Activated gamma-delta T cell treated with anti-CD3 and anti-CD28 coated beads, Interleukin-2, amount 50 U/mL, for 16 hours (primary cell): ENCODE results near the gene PRKN.

Source experiments
- DNase-seq: peaks from one replicate; pipeline ENCODE4 v3.0.0-alpha.2; 2020; ENCODE audit warnings: low read depth

Gene PRKN

DNA sequence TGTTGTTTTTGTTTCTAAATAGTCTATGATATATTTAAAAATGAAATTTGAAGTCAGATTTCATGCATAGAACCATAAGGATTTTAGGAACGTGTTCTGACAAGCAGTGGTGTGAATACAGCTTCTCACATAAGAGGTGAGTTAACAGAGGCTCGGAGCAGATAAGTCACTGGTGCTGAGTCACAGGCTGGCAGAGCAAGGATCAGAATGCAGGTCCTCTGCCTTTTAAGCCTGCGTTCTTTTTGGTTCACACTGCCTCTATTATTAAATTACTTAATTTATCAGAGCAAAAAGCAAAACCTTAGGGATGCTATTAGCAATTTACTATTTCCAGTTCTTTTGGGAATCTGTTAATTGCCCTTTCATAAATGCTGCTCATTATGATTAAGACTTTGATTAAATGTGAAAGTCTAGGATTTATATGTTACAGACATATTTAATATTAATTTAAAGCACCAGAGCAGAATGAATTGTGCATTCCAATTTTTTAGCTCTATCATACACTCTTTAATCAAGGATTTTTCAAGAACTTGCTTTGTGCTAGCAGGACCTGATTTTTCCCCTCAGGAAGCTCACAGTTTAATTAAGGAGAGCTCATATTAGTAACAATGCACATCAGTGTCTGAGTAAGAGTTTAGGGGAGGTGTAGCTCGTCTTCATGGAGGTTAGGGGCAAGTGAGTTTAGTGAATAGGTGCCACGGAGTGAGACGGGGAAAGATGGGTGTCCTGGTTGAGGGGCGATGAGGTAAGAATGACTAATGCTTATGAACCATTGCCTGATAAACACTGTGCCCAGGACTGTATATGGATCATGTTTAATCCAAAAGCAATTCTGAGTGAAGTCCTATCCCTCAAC is 1241.0 kb downstream of the PRKN start:
- no peak for DNase-seq

DNA sequence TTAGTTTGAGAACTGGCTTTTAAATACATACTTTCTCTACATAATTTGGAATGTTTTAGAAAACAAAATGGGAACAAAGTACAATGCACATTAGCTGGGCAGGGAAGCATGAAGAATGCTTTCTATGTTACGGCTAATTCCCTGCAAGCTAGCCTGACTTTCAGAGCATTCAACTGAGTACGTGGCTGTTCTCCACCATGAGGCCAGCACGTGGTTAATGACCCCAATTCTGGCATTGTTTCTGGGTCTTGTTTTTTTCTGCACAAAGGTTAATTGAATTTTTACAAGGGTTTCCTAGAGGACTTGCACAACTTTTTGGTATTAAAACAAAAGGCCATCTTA is 1245.1 kb downstream of the PRKN start:
- no peak for DNase-seq

DNA sequence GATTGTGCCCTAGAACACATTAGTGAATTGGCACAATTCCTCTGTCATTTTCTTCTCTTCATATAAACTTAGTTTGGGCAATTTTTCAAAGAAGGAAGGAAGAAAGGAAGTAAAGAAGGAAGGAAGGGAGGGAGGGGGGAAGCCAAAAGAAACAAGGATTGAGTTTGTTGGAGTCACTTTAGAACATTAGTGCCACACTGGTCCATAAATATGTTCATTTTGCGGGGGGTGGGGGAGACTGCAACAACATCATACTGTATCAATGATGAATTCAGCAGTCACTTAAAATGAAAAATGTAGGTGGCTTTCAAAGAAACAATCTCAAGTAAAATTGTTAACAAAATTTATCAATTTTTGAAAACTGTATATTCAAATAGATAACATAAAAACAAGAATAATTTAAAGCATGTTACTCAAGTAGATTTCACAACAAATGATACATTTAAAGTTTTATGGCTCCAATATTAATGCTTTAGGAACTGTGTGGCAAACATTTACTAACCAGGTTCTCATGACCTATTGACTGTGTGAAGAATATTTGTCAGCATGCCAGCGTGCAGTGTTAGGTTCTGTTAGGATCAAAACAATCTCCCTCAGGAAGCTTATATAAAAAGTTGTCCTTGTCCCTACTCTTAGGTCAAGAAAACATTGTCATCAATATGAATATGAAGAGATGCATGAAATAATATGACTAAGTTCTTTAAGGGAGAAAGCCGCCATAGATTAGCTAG is 1245.6 kb downstream of the PRKN start:
- DNase-seq = no peak

DNA sequence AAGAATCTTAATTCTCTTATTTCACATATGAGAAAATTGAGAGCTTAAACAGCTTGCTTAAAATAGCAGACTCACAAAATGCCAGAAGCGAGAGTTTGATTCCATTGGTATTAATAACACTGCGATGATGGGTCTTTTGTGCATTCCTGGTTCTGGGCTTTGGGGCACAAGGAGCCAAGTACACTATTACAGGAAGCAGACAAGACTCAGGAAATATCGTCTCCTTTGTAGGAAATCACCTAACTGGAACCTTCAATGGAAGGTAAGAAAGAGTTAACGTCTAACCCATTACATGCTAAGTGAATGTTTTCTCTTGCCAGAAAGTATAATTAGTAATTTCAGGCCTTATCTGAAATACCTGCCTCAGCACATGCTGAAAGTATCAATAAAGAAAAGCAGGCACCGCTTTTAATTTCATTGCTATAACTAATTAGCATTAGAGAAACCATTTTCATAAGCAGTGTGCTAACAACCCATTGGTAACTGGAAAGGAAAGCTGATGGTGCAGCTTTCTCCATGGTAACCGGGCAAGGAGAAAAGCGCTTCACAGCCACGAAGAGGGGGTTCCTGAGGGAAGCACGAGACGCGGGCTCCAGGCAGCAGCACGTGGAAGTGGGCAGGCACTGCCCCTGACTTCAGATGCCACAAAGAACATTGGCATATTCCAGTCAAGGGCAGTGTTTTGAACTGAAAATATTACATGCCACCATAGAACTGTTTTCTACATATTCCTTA is 1247.0 kb downstream of the PRKN start:
- DNase-seq = no peak

DNA sequence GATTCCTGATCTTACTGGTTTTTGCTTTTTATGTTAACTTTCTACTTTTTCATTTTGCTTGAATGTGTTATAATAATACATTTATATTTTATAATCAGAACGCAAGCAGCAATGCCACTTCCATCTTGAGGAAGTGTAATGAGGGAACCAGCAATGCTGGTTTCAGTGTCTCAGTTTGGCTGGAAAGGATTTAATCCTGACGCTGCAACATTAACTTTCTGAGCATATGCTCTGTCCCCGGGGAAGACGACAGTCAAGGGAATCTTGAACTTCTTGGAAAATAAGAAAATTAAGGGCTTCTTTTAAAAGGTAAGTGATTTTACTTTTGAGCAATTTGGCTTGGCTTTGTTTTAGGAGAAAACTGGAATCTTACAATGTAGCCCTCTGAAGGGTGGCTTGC is 1248.2 kb downstream of the PRKN start:
- DNase-seq = no peak

DNA sequence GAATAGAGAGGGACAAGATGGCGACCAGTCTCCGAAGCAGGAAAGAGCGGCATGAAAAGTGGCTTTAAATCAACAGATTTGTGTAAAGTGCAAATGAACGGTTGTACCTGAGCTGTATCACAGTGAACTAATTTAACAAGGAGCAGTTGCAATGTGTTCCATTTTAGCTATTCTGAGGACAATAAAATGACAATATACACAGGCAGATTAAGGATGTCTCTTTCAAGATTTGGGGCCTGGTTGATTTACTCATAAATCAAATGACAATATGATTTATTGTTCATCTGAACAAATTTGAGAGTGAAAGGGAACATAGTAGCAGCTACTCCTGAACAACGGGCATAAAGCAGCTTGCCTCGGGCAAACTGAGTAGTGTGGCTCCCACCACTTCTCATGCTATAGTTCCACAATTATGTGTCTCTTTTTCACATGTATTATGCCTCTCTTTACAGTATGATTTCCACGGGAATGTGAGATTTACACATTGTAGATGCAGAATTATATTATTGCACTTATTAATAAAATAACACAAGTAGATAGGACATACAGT is 1249.6 kb downstream of the PRKN start:
- no peak for DNase-seq

DNA sequence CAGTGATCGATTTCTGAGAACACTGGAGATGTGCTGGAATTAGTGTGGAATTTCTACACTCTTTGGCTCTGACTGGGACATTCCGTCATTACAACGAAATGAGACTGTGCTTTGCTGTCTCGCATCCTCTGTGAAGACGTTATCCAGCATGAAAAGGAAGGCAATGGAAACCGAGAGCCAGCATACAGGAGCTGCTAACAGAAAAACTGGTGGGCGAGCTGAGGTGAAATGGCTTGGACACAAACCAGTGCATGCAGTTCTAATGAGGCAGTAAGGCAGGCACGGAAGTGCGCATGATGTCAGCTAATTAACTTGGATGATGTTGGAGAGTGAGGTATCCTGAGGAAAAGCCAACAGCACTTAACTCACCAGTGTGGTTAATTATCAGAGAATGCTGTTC is 1250.9 kb downstream of the PRKN start:
- DNase-seq = no peak

DNA sequence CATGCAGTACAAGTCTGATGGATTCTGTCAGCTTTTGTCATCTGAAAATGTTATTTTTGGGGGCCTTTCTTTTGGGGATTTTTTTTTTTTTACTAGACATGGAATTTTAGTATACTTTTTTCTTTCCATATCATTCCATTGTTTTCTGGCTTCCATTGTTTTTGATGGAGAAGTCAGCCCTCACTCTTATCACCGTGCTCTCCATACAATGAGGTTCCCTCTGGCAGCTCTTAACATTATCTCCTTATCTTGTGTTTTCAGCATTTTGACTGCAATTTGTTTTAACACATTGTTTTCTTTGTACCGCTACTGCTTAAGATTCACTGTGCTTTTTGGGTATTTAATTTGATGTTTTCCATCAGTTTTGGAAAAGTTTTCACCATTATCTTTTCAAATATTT is 1262.2 kb downstream of the PRKN start:
- DNase-seq = no peak

DNA sequence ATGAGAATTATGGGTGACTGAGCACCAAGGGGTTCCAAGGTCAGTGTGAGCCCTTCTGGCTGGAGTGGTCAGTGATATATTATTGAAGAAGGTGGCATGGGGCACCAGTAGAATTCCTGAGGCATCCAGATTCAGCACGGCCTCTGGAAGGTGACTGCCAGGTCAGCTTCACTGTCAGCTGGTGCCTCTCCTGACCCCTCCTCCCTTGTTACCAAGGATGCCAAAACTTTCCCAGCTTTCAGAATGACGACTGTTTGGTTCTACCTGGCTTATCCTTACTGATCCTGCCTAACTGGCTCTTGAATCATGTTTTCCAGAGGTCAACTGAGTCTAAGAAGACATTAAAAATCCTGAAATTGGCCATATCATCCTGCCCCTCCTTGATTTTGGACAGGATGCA is 1264.5 kb downstream of the PRKN start:
- no peak for DNase-seq

DNA sequence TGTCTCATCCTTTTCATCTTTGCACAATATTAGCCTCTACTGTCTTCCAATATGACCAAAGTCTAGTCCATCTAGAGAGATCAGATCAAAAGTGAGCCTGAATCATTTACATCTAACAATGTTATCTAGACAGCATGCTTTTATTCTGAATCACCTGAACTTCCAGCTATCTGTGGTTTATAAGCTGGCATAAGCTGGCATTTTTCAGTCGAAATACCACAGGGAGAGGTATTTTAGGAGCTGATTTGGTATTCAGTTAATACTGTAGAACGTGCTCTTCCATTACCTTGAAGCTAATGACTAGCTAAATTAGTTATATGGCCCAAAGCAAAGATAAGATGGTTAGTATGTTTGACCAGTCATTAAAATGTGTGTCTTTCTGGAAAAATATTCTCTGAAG is 1265.4 kb downstream of the PRKN start:
- DNase-seq = no peak

DNA sequence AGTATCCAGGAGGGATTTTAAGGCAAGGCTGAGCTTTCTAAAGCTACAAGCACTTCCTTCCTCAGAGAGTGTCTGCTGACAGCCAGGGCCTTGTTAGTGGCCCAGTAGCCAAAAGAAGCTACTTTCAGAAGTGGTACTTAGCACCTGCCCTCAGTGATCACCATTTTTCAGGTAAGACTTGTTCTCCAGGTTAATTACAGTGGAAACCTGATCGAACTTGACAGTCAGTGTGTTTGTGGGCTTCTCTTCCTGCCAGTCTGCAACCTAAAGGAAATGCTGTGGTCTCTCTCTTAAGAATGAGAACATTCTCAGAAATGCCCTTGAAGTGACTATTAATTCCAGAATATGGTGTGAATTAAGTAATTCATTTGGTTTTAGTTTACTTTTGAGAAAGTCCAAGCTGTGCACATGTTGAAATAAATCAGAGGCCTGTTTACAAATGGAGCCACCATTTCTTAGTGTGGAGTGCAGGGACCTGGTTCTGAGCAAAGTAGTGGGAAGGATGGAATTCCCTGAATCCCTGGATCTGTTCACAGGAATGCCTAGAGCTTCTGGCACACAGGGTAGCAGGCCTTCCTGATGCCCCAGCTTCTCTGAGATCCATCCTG is 1268.5 kb downstream of the PRKN start:
- no peak for DNase-seq

DNA sequence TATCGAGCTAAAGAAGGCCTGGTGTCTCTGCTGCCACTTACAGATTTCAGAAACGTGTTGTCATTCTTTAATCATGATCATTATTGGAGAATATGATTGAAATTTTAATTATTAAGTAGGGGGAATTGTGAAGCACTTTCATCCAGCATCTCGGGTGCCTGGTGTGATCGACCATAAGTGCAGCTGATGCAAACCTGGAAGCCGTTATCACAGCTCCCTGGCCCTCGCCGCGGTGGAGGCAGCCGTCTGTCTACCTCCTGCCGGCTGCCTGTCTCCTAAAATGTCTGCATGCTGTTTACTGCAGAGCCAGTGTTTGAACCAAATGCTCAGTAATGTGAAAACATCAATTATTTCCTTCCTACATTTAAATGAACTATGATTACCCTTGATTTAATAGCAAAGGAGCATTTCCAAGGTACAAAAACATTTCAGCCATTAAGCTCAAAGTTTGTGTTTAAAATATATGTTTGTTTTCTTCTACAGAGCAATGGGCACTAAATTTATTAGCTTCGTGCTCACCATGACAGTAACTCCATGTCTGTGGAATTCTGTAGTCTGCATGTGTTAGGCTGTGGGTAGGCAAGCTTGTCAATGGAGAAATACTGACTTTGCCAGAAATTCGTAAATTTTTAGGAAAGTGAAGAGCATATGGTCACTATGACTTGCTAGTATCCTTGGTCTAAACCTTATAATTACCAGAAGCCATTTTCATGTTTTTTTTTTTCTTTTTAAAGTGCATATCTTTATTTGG is 1269.2 kb downstream of the PRKN start:
- DNase-seq = no peak

DNA sequence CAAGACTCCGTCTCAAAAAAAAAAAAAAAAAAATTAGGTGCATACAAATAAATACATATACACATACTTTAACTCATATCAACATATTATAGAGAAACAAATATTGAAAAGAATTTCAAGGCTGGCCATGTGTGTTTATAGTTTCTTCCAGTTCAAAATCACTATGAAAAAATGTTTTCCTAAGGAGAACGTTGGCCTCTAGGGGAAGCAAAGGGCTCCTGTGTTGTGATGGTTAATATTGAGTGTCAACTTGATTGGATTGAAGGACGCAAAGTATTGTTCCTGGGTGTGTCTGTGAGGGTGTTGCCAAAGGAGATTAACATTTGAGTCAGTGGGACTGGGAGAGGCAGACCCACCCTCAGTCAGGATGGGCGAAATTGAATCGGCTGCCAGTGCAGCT is 1271.7 kb downstream of the PRKN start:
- no peak for DNase-seq

DNA sequence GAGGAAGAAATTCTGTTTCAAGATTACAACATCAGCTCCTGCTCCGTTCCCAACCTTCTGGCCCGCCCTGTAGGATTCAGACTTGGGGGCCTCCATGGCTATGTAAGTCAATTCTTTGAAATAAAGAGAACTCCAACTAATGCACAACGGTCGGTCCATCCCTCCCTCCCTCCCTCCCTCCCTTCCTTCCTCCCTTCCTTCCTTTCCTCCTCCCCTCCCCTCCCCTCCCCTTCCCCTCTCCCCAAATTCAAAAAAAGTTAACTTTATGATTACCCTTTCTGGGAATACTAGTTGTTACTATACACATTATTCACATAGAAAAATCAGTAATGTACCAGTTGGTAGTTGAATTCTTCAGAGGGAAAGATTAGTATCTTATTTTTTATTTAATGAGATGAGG is 1274.0 kb downstream of the PRKN start:
- no peak for DNase-seq

DNA sequence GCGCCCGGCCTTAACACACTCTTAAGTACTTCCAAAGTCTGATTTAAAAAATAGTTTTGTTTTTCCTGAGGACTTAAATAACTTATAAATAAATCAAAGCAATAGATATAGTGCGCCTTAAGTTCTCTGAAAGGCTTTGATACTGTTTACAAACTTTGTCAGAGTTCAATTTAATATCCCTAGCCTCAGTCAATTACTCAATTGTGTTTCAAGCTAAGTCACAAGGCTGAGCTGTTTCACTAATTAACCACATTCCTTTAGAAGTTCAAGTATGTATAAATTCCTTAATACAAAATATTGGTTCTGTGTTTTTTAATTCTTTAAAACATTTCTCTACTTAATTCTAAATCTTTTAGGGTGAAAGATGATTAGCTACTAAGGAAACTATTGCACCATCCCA is 1275.3 kb downstream of the PRKN start:
- no peak for DNase-seq

DNA sequence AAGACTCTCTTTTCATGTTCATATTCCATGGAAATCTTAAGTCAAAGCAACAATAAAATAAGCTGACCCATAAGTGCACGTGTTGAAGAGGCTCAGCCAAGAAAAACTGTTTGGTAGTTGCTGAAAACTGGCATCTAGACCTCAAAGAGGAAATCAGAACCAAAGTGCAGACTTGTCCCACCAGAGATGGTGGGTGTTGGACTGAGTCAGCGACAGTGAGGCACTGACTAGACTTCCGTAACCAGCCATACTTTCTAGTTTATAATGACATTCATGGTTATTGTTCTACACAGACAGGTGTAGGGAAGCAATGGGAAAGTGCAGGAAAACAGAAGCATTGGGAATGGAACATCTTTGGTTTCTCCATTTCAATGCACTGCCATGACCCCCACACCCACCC is 1278.0 kb downstream of the PRKN start:
- no peak for DNase-seq

DNA sequence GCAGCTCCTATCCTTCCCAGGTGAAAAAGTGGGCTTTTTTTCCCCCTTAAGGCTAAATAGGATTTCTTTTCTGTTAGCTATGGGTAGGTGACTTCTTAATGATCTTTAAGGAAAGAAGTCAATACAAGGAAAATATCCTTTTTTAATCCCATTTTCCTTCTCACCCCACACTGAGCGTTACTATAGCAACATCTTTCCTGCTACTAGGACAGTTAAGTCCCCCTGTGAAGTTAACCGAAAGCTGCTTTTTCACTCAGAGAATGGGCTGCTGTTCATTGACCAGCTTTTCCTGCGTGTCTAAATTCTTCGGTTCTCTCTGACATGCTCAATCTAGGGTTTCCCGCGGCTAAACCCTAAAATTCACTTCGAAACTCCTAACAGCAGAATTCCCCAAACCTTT is 1280.6 kb downstream of the PRKN start:
- DNase-seq = no peak

DNA sequence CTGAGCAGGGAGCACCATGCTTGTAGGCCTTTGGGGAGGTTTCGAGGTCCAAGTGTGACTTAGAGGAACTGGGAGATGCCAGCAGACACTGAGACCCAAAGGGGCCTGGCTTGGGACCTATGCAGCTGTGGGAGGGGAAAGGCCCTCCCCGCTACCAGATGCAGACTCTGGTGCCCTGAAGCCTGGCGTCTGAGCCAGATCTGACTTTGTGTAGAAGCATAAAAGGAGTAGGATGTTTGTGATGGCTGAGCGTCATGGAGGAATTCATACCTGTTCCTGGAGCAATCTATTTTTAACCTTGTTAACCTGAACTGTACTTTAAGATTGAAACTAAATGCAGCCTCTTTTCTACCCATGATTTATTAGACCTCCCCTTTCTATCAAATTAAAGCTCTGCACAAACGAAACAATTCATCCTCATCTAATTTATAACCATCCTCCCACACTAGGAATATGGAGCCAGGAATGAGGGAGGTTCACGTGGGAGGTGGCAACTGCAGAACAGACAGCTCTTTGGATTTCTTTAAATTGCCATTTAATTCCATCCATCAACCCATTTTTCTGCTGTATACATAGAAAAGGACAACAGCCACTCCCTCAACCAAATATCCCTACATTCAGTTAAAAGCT is 1281.2 kb downstream of the PRKN start:
- DNase-seq = no peak

DNA sequence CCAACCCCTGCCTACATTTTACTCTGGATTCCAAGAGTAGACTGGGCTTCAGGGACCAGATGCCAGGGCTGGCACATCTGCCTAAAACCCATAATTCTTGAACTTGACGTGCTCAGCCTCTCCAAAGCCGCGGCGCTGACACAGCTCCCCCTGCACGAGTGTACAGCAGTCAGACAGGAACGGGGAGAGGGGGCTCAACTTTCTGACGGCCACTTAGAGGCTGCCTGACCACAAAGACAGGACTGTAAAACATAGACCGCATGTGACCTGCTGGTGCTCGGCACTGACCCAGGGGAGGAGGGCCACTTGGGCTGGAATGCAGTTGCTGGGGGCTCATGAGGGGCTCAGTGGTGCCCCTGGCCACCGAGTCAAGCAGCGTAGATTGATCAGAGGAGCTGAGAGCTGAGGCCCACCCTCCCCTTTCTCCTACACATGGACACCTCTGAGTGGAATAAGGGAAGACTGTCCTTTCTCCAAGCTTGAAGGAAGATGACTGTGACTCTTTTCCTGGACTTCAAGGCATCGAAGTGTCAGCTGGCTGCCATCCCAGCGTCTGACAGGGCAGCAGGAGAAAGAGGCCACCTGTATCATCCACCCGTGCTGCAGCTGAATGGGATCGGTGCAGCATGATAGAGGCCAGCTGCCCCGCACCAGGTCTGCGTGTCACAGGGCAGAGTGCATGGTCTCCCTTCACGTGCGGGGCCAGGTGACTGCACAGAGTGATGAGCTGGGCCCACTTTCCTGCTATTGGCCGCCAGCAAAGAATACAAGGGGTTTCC is 1282.4 kb downstream of the PRKN start:
- DNase-seq = no peak

DNA sequence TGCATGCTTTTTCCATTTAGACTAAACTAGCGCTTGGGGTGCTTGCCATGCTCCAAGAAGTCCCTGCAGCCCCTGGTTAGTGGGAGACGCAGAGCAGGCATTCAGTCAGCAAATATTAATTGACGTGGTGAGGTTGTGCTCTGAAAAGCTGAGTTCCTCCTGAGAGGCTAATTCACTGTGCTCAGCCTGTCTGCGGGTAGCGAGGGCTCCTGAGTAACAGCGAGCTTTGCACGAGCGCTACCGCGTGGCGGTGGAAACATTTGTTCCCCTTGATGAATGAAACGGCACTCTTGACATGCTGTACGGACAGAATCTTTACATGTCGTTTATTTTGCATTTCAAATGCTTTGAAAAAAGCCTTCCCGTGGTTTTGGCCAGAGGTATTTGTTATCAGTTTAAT is 1283.1 kb downstream of the PRKN start:
- DNase-seq = no peak
